GM21737 (cell line): ENCODE measurements around the gene TRAIP.
"Not testable (repeated sequence)": the region's sequence is repeated elsewhere in the genome, so short reads cannot be mapped to it uniquely, and the experiment has no call there.

Experiments
- ATAC-seq: cut with Tn5 transposase; IDR thresholded peaks from one replicate; pipeline ENCODE4 v1.9.1; 2021; ENCODE audit warnings: mild to moderate bottlenecking, moderate library complexity; ENCODE audit not compliant: unreplicated experiment

Gene TRAIP

DNA sequence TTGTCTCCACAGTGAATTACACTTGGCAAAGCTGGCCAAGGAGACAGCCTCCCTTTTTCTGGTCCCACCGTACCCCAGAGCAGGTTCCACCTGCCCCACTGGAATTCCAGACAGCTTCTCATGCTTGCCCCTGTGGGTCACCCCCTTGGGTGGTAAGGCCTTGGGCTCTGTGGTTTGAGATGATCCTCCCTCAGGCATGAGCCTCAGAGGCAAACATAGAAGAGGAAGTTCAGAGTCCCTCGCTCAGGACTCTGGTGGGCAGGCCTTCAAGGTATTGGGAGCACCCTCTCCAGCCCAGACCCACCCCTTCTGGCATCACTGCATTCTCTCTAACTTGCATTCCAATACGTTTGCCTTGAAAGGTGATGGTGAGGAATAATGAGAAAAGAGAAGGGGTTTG, 25.0 kb downstream of the TRAIP start:
- ATAC-seq = no peak

DNA sequence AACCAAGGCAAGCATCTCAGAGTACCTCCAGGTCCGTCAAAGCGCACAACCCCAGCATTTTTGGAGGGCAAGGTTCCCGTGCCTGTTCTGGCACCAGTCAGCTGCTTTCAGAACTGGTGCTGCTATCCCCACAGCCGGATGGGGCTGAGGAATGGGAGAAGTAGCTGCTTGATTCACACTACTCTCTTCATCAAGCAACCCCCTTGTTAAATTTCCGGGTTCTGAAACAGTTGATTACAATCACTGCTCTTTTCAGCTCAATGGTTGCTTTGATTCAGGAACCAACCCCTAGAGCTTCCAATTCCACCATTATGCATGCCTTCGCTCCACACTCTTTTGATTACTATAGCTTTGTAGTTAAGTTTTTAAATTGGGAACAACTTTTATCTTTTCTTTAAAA, 30.3 kb downstream of the TRAIP start:
- ATAC-seq = no peak

DNA sequence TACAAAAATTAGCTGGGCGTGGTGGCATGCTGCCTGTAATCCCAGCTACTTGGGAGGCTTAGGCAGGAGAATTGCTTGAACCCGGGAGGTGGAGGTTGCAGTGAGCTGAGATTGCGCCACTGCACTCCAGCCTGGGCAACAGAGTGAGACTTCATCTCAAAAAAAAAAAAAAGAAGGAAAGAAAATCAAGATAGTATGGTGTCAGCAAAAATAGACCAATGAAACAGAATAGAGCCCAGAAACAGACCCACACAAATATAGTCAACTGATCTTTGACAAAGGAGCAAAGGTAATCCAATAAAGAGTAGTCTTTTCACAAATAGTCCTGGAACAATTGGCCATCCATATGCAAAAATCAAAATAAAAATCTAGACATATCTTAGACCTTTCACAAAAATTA, 33.2 kb downstream of the TRAIP start:
- ATAC-seq = not testable (repeated sequence)

DNA sequence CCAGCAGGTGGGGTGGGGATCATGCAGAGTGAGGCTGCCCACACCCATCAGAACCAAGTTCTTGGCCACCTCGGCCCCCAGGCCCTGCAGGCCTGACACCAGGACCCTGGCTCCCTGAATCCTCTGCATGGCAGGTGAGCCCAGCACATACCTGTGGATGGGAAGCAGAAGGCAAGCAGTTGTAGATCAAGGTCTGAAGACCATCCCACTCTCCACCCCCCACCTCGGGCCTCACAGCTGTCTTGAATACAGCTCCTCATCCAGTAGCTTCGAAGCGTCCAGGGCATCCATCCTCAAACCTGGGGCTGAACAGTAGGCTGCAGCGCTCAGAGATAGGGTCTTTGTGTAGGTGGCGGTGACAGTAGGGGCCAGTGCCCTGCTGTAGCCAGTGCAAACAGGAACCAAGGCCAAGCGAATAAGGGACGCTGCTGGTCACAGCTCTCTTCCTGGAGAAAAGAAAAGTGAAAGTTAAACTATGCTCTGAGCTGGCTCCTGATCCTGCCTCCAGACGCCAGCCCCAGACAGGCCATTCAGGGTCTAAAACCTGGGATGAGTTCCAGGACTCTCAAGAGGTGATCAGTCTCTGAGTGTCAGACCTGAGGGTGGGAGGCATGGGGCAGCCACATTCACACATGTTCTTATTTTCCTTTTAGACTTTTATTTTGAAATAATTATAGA, 42.7 kb downstream of the TRAIP start, which contains the start of gene UBA7:
TSS of gene UBA7 (minus strand) at position 457 of the 678 bp plus-strand sequence. CDS start at position 291, 166 bp downstream.
- ATAC-seq = peak; percentile 68

DNA sequence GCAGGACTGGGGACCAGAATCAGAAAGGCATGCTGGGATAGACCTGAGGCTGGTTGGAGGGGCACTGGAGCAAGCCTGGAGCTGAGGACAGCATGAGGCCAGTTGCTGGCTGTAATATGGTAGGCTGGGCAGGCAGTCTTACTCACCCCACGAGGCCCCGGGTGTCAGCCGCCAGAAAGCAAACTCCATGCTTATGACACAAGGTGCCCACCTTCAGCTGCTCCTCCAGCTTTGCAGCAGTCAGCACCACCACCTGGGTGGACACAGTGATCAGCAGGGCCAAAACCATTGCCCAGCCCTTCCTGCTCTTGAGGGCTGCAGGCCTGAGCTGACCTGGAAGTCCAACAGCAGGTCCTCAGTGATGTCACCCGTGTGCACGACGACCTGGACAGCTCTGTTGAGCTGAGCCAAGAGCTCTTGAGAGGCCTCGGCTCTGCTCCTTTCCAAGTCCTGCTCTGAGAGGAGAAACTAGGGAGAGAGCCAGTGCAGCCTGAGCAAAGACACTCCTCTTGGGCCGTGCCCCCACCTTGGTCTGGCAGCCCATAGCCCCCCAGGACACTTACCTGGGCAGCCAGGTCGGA, 43.4 kb downstream of the TRAIP start:
- no peak for ATAC-seq

DNA sequence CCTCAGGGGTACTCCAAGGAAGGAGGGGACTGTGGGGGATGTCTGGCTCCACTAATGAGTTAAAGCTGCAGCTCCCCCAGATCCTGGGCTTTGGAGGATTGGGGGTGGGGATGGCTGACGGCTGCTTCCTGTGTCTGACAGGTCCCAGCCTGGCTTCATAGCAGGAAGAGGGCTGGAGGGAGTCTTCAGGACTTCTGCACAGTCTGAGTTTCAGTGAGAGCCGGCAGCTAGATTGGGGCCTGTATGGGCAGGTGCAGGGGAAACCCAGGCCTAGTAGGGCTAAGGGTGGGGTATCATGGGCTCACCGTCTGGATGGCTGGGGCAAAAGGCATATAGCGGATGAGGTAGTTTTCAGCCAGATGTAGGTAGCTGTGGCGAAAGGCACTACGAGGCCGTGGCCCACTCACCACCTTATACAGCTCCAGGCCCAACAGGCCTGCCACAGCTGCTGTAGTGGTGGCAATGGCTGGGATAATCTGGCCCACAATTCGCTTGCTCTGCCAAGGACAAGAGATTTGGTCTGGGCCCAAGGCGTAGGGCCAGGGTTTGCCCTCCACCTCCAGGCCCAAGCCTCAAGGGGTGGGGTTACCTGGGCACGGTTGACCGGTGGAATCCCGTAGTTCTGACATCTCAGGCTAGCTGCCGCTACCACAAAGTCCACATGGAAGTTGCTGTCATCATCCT, 48.8 kb downstream of the TRAIP start:
- ATAC-seq = no peak

DNA sequence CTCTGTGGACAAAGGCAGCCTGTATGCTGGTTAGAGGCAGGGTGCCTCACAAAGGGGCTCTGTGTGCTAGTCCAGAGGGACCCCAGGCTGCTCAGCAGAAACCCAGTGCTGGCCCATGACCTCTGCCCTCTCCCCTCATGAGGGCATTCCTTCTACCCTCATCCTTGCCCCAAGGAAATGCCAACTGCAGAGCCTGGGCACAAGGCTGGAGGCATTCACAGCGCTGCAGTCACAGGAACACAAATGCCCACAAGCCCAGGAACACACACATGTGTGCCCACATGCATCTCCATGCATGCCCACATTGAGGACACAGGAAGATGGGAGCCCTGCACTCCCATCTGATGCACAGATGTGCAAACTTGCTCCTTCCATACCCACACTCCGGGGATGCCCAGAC, 49.5 kb downstream of the TRAIP start:
- no peak for ATAC-seq

DNA sequence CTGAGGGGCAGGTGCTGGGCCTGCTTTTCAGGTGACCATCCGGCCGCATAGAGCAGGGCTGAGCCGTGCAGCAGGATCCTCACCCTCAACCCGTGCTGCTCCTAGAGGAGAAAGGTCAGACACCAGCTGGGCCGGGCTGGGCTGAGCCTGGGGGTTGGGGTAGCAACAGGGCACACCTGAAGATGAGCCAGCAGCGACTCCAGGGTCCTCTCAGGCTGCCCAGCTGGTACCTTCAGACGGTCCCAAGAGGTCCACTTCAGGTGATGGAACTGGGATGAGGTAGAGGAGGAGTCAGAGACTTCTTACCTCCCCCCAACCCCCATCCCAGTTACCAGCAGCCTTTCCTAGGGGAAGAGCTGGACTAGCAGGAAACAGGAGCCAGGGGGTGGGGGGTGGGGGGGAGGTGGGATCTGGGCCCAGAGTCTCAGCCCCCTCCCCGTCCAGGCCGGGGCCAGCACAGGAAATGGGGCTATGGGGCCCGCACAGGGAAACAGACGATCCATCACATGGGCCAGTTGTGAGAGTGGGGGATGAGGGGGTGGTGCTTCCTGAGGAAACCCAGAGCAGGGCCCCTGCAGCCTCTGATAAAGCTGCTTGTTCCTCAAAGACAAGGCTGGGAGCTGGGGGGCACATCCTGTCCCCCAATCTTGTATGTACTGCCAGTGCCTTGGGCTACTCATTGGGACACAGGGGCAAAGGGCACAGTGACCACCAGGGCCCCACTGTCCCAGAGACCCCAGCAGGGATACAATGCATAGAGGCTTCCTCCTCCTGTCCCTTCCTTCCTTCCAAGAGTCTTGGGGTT, 50.3 kb downstream of the TRAIP start:
- ATAC-seq = no peak

DNA sequence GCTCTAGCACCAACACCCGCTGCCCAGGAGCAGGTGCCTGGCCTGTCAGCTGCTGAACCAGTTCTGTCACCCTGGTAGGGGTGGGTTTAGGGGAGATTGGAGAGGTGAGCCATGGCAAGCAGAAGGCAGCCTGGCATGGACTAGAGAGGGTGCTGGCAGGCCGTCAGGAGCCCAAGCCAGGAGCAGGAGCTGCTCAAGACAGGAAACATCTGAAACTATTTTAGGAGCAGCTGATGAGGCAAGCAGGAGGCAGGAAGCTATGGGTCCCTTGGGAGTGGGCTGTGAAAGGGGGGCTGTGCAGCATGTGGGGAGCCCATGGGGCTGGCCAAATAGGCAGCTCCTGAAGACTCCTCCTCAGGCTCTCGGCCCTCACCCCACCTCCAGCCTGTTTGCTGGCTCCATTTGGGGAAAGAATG, 51.0 kb downstream of the TRAIP start:
- no peak for ATAC-seq

DNA sequence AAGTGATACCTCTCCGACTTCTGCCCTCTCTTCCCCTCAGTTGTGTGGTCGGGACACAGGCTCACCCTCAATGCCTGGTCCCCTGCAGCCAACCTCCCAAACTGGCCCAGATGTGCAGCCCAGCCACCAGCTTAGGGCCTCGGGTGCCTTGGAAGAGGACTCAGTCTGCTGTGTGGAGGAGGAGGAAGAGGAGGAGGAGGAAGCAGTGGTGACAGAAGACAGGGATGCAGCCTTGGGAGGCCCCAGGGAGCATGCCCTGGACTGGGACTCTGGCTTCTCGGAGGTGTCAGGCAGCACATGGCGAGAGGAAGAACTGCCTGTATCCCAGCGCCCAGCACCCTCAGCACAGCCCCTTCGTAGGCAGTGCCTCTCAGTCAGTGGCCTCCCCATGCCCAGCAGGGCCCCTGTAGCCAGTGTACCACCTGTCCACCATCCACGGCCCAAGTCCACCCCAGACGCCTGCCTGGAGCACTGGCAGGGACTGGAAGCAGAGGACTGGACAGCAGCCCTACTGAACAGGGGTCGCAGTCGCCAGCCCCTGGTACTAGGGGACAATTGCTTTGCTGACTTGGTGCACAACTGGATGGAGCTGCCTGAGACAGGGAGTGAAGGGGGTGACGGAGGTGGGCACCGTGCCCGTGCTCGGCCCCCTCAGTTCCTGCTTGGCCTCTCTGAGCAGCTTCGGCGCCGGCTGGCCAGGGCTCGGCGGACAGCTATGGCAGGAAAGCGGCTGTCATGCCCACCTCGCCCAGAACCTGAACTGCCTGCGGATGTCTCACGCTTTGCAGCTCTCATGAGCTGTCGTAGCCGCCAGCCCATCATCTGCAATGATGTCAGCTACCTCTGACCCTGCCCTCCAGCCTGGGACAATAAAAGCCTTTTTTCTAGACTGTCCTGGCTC, 52.0 kb downstream of the TRAIP start:
- no peak for ATAC-seq

DNA sequence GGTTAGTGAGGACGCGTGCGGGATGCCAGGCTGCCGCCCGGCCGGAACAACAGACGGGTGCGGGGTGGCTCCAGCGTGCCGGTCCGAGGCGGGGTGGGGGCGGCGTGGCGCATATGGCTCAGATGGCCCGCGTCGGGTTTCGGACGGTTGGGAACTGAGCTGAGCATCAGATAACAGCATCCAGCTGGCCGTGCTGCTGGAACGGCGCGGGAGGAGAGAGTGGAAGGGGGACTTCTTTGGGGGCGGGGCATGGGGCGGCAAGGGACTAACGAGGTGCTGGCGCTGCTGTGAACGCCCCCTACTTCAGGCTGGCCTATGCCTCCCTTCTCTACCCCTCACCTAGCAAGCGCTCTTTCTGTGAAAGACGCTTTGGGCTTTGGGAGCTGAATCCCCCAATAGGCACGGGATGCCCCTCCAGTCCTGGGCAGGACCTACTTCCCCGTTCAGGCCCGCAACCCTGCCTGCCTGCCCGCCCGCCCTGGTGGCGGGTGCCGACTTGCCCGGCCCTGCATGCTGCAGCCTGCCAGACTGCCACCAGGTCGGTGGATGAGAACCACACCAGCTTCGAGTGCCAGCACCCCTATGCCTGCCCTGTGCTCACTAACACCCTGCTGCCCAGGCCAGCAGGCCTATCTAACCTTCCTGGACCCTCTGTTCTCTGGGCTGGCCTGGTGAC, 52.8 kb downstream of the TRAIP start:
- ATAC-seq = peak; percentile 3

DNA sequence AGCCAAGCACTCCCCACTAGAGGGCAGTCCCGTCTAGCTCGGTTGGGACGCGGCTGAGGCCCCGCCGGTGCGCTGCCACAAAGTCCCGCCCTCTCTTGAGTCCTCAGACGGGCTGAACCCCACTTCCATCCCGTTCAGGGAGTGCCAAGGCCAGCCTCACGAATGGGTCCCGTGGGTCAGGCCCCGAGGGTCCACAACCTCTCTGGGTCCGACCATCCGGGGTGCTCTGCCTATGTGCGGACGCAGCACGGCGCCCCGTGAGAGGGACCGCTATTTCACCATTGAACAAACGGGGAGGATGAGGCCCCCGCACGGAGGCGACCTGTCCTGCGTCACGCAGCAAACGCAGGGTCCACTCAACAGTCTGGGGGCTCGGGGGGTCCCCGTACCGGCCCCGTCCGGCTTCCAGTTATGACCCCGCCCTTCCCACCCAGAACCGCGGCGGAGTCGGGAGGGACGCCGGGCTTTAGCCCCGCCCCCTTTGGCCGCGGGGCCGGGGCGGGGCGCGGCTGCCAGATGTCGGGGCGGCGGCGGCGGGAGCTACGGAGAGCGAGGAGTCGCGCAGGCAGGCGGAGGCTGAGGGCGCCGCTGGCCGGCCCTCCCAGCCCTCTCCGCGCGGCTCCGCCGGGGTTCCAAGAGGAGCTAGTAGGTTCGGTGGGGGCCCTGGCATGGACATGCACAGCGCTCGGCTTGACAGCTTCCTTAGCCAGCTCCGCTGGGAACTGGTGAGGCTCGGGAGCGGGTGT, 53.5 kb downstream of the TRAIP start, which contains the start of gene INKA1:
TSS of gene INKA1 (plus strand) at position 543 of the 746 bp plus-strand sequence. CDS start at position 675, 132 bp downstream.
- ATAC-seq = peak; percentile 49

DNA sequence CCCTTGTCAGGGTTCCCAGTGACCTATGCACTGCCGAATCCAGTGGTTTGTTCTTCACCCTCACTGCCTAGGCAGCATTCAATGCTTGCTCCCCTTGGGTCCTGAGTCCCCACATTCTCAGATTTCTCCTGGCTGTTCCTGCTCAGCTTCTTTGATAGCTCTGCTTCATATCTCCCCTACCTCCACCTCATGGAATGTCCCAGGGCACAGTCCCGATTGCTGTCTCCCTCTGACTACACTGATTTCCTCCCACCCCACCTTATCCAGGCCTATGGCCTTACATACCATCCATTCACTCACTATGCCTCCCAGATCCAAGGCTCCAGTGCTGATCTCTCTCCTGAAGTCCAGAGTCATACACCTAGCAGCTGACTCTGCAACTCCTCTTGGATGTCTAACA, 55.2 kb downstream of the TRAIP start:
- ATAC-seq = no peak

DNA sequence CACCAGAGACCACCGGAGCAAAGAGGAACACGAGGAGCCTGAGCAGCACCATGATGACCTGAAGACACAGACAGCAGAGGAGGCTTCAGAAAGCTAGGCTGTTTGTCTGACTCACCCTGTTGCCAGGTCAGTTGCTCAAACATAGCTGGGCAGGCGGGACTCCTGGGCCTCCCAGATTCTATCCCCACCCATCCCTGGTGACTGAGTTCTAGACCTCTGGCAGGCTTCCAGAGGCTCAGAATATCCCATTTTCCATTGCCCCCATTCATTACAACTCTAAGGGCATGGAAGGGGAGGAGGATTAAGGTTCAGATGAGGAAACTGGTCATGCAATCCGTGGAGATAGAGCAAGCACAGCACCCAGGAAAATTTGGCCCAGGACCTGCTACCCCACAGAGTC, 56.6 kb downstream of the TRAIP start, which contains the start of gene CDHR4:
TSS of gene CDHR4 (minus strand) at position 113 of the 400 bp plus-strand sequence. CDS start at position 52, 61 bp downstream.
- no peak for ATAC-seq

DNA sequence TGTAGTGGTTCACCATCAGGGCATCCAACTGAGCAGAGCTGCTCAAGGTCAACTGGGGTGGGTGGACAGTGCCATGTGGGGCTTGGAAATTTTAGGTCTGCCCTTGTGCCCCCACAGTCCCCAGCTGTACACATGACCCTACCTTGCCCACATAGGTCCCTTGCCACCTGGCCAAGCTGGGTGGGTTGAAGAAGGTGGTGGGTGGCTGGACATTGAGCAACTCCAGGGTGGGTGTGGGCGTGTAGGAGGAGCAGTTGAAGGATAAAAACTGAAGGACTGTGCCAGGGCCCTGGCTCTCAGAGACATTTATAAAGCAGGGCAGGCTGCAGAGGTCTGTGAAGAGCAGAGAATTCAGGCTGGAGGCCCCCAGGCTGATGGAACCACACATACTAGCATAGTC, 57.3 kb downstream of the TRAIP start:
- no peak for ATAC-seq

DNA sequence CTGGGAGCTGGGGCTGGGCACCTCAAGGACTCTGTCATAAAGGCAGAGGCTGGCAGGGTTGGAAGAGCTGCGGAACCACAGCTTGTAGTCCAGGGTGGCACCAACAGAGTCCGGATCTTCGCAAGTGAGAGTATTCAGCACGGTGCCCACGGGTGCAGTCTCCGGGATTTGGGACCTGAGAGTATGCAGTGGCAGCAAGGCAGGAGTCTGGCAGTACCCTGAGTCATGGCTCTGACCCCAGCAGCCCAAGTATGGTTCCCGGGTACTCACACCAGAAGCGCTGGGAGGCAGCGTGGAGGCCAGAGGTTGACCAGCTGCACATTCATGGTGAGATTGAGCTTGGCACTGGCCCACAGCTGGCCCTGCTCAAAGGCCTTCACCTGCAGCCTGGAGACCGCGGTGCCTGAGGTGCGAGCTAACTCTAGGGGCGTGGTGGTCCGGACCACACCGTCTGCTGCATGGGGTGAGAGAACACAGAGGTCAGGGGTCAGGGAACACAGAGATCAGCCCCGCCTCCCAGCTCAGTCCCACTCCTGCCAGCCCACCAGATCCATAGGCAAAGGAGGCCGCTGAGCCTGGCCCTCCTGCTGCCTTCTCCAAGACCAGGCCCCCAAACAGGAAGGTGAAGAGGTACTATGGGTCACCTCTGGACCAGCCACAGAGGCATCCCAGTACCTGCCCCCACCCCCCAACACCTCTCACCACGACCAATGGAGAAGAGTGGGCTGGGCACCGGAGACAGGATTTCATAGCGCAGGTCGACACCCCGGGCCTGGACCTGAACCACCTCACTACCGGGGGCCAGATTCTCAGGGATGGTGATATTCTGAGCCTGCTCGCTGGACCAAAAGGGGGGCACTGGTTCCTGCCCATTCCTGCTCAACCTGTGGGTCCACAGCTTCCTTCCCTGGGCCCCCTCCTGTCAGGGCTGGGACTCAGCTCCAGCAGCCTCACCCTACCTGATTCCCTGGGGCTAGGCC, 61.1 kb downstream of the TRAIP start:
- no peak for ATAC-seq

DNA sequence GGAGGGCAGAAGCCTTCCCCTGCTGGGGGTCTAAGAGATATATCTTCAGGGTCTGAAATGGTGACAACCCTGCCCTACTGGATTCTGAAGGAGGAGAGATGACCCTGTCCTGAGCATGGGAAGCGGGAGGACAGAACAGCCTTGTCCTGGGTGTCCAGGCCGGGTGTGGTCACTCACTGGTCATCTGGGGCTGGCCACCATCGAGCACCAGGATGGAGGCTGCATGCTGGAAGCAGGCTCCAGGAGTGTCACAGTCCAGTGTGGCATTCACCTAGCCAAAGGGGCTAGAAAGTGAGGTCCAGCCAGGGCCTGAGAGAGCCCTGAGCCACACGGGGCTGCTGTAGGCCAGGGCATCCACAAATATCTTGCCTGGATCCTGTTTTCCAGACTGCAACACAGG, 61.9 kb downstream of the TRAIP start:
- ATAC-seq = no peak
